Loucy (cell line): ENCODE measurements around the gene RGS6.

Experiments
- H2AFZ ChIP-seq: fragments of 200-600 bp; sonication (generic); 2 replicates; pipeline ENCODE4 v1.6.0; 2016; ENCODE audit warnings: antibody characterized with exemption, mild to moderate bottlenecking, low read length, moderate library complexity
- H3F3A ChIP-seq: fragments of 200-600 bp; 2 replicates; pipeline ENCODE4 v1.6.0; 2016; ENCODE audit warnings: antibody characterized with exemption, low read depth, mild to moderate bottlenecking
- H3K27me3 ChIP-seq: fragments of 200-600 bp; sonication (generic); 2 replicates; pipeline ENCODE4 v1.6.1; 2014; ENCODE audit warnings: low read length, mild to moderate bottlenecking; ENCODE audit not compliant: insufficient read depth, poor library complexity, severe bottlenecking
- H3K36me3 ChIP-seq: fragments of 200-600 bp; sonication (generic); 2 replicates; pipeline ENCODE4 v1.6.1; 2016; ENCODE audit warnings: low read length; ENCODE audit not compliant: insufficient read depth
- H3K4me1 ChIP-seq: fragments of 200-600 bp; sonication (generic); 2 replicates; pipeline ENCODE4 v1.5.1; 2014; ENCODE audit warnings: low read length, mild to moderate bottlenecking; ENCODE audit not compliant: insufficient read depth, poor library complexity, severe bottlenecking
- H3K4me2 ChIP-seq: fragments of 200-600 bp; sonication (generic); 2 replicates; pipeline ENCODE4 v1.6.0; 2014; ENCODE audit warnings: antibody characterized with exemption, low read length, low read depth, mild to moderate bottlenecking; ENCODE audit not compliant: poor library complexity, severe bottlenecking
- H3K4me3 ChIP-seq: fragments of 200-600 bp; sonication (generic); 2 replicates; pipeline ENCODE4 v1.5.1; 2014; ENCODE audit warnings: low read length, mild to moderate bottlenecking, mixed read lengths; ENCODE audit not compliant: poor library complexity, severe bottlenecking
- H3K79me2 ChIP-seq: fragments of 200-600 bp; sonication (generic); 2 replicates; pipeline ENCODE4 v1.6.1; 2014; ENCODE audit warnings: low read length; ENCODE audit not compliant: insufficient read depth
- H3K9ac ChIP-seq: fragments of 200-600 bp; sonication (generic); 2 replicates; pipeline ENCODE4 v1.6.0; 2014; ENCODE audit warnings: mild to moderate bottlenecking, low read depth, low read length, moderate library complexity; ENCODE audit not compliant: poor library complexity, severe bottlenecking
- H3K9me2 ChIP-seq: fragments of 200-600 bp; sonication (generic); replicated peaks from 2 replicates; pipeline ENCODE4 v1.6.1; 2016; ENCODE audit warnings: low read depth, low read length, mixed read lengths
- H3K9me3 ChIP-seq: fragments of 200-600 bp; sonication (generic); 2 replicates; pipeline ENCODE4 v1.6.1; 2014; ENCODE audit warnings: mild to moderate bottlenecking, antibody characterized with exemption, low read length, low read depth; ENCODE audit not compliant: insufficient read depth
- H4K20me1 ChIP-seq: fragments of 200-600 bp; sonication (generic); 2 replicates; pipeline ENCODE4 v1.6.0; 2014; ENCODE audit warnings: antibody characterized with exemption, low read length, mild to moderate bottlenecking; ENCODE audit not compliant: insufficient read depth, poor library complexity, severe bottlenecking
- CTCF ChIP-seq: fragments of 200-600 bp; sonication (generic); conservative IDR thresholded peaks from 2 replicates; pipeline ENCODE4 v1.5.1; 2014; ENCODE audit warnings: mild to moderate bottlenecking, antibody characterized with exemption, low read length
- EZH2phosphoT487 ChIP-seq: fragments of 200-600 bp; IDR thresholded peaks from 2 replicates; pipeline ENCODE4 v1.6.1; 2018; ENCODE audit warnings: antibody characterized with exemption, mild to moderate bottlenecking, moderate library complexity, borderline replicate concordance

Gene RGS6

GRCh38 chr14:72483311-72483710 is 551.1 kb downstream of the RGS6 start:
- no peaks in the 10 kb centered on the region for H3K9me2 ChIP-seq
- H3K9ac ChIP-seq, result no peak overlapping the region
- H3K79me2 ChIP-seq, result no peaks in the 10 kb centered on the region
- H3K36me3 ChIP-seq, result no peaks in the 10 kb centered on the region
- peaks cover 30% of the 10 kb centered on the region for H3K4me1 ChIP-seq
- H3K4me2 ChIP-seq, result no peak overlapping the region
- no peak overlapping the region for H2AFZ ChIP-seq
- TF ChIP-seq CTCF, result no peak
- H3F3A ChIP-seq, result no peaks in the 10 kb centered on the region
- H3K9me3 ChIP-seq, result no peaks in the 10 kb centered on the region
- H3K4me3 ChIP-seq, result no peak overlapping the region
- no peaks in the 10 kb centered on the region for H3K27me3 ChIP-seq
- no peaks in the 10 kb centered on the region for H4K20me1 ChIP-seq

DNA sequence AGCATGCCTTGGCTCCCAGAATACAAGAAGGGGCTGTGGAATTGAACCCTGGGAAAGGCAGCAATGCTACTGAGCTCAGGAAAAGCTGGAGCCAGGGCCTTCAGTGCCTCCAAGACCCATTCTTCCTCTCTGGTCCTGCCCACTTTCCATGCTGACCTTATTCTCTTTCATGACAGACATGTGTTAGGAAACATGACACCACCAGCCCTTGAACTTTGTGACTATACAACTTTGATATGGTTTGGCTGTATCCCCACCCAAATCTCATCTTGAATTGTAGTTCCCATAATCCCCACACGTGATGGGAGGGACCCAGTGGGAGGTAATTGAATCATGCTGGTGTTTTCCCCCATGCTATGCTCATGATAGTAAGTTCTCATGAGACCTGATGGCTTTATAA is 553.5 kb downstream of the RGS6 start:
- Histone ChIP-seq H3K36me3 (no peaks in the 10 kb centered on the region; the same call in 1 of the 2 replicates), H3K9me3 (no peaks in the 10 kb centered on the region; the same call in 1 of the 2 replicates), H3K4me3 (no peak overlapping the region), H3F3A (no peaks in the 10 kb centered on the region), H4K20me1 (no peaks in the 10 kb centered on the region), H3K9ac (no peak overlapping the region), H2AFZ (no peak overlapping the region), H3K4me2 (no peak overlapping the region), H3K79me2 (no peaks in the 10 kb centered on the region), H3K27me3 (no peaks in the 10 kb centered on the region), H3K4me1 (peaks cover 9% of the 10 kb centered on the region), H3K9me2 (no peaks in the 10 kb centered on the region)
- TF ChIP-seq CTCF (no peak), EZH2phosphoT487 (no peak)

DNA sequence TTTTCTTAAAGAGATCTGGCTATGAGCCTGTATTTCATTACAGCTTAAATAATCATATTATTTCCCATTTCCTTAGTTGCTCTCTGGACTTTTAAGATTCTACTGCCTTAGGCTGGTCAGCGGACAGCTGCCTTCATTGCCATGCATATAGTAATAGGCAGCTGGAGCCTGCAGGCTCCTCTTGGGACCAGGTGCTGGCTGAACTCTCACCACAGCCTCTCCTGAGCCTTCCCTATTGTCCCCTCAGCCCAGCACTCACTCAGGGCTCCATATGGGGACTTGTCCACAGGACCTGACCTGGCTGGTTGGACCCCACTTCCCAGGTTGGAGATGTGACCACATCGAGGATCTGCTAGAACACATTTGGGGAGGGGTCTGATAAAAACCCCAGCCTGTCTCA is 556.3 kb downstream of the RGS6 start:
- H3F3A ChIP-seq, result no peaks in the 10 kb centered on the region
- H3K4me3 ChIP-seq, result no peak overlapping the region
- H3K9me3 ChIP-seq, result no peaks in the 10 kb centered on the region; the same call in 1 of the 2 replicates
- no peak overlapping the region for H3K9ac ChIP-seq
- no peak for TF ChIP-seq CTCF
- no peak for TF ChIP-seq EZH2phosphoT487
- H2AFZ ChIP-seq, result no peak overlapping the region
- H3K27me3 ChIP-seq, result no peaks in the 10 kb centered on the region
- H3K36me3 ChIP-seq, result no peaks in the 10 kb centered on the region; the same call in 1 of the 2 replicates
- H4K20me1 ChIP-seq, result no peaks in the 10 kb centered on the region
- no peaks in the 10 kb centered on the region for H3K4me1 ChIP-seq
- no peaks in the 10 kb centered on the region for H3K9me2 ChIP-seq
- no peak overlapping the region for H3K4me2 ChIP-seq
- H3K79me2 ChIP-seq, result no peaks in the 10 kb centered on the region
